ENCODE measurements around the gene OR6F1. TPM values are rescaled to one million over a fixed set of nuclear protein-coding genes. Genes with fewer than 3 reads are reported as not detected.

OR6F1 gene
- total RNA-seq, 4 donors from 2014 or later = not detected

DNA sequence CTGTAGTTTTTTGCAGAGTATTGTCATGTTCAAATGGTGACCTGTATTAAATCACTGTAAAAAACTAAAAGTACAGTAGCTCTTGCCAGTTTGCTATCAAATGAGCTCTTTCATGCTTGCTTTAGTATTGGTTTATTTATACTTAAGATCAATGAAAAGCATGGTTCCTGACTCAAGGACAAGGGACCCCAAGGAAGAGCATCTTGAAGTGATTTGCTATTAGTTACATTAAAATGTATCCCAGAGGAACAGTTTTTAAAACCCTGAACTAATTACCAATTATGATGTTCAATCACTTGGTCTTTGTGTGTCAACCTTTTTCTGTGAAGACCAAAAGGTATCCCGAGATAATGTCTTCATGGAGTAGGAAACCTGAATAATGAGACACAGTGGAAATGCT is 36.8 kb downstream of the OR6F1 start, which contains the start of gene OR13G1:
OR13G1 (minus strand) TSS at position 101 of the 400 bp plus-strand sequence. CDS start 6,698 bp downstream, outside the sequence.
- TF ChIP-seq EP300 (IDR thresholded peaks at IDR 0.05) (no peak), POLR2A (IDR thresholded peaks at IDR 0.05) (no peak)
- TF ChIP-seq, protein P1, sequence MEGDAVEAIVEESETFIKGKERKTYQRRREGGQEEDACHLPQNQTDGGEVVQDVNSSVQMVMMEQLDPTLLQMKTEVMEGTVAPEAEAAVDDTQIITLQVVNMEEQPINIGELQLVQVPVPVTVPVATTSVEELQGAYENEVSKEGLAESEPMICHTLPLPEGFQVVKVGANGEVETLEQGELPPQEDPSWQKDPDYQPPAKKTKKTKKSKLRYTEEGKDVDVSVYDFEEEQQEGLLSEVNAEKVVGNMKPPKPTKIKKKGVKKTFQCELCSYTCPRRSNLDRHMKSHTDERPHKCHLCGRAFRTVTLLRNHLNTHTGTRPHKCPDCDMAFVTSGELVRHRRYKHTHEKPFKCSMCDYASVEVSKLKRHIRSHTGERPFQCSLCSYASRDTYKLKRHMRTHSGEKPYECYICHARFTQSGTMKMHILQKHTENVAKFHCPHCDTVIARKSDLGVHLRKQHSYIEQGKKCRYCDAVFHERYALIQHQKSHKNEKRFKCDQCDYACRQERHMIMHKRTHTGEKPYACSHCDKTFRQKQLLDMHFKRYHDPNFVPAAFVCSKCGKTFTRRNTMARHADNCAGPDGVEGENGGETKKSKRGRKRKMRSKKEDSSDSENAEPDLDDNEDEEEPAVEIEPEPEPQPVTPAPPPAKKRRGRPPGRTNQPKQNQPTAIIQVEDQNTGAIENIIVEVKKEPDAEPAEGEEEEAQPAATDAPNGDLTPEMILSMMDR (IDR thresholded peaks at IDR 0.05) = no peak
- Histone ChIP-seq H3K36me3 (no peaks in the 10 kb centered on the region), H3K4me3 (no peak within 1 kb of the TSS), H3K4me1 (no peaks in the 10 kb centered on the region), H3K27ac (no peak within 1 kb of the TSS), H3K9me3 (no peaks in the 10 kb centered on the region), H3K27me3 (no peaks in the 10 kb centered on the region)
- DNase-seq (ENCODE audit: low spot score in 2 of 2) = no peak
- WGBS, 2 donors = 63 to 66% methylated on average over 1 of the region's 1 CpG

DNA sequence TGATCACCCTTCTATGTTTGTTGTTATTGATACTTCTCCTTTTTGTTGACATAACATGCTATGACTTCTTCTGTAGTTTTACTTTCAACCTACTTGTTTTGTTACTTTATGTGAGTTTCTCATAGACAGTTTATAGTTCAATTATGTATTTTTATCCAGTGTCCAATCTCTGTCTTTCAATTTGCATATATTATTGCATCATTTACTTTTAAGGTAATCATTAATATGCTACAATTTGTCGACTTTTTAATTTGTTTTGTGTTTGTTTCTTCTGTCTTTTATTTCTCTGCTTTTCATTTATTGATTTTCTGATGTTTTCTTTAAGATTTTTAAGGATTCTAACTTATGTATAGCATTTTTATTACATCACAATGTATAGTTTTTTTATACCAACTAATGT is 47.2 kb downstream of the OR6F1 start:
- WGBS, 2 donors = 53 to 69% methylated on average over 1 of the region's 1 CpG
- H3K27me3 ChIP-seq = no peaks in the 10 kb centered on the region
- no peak overlapping the region for H3K4me3 ChIP-seq
- peaks cover 0 to 5% (median 0%) of the 10 kb centered on the region in 4 donors for H3K9me3 ChIP-seq
- no peak overlapping the region for H3K27ac ChIP-seq
- H3K36me3 ChIP-seq = no peaks in the 10 kb centered on the region
- no peak for TF ChIP-seq EP300 (IDR thresholded peaks at IDR 0.05)
- TF ChIP-seq, protein P1 (IDR thresholded peaks at IDR 0.05) = no peak
- no peak for TF ChIP-seq POLR2A (IDR thresholded peaks at IDR 0.05)
- H3K4me1 ChIP-seq = no peaks in the 10 kb centered on the region
- DNase-seq (ENCODE audit: low spot score in 2 of 2) = no peak

Other genes with a start within 250 kb of the OR6F1 start
- gene OR2C3, start 180.2 kb downstream of the OR6F1 start, total RNA-seq = under 1 TPM in 1 of 4 donors, not detected in 3; 0.21 TPM
- 1 to 10 TPM in 1 of 4 donors, under 1 TPM in 1, not detected in 2; 0.42 to 9.0 TPM for gene GCSAML, start 167.5 kb downstream of the OR6F1 start, total RNA-seq
- gene OR2G2, start 128.3 kb downstream of the OR6F1 start, total RNA-seq = not detected
- not detected for gene OR2G3, start 111.1 kb downstream of the OR6F1 start, total RNA-seq
- not detected for gene OR13G1, start 36.9 kb downstream of the OR6F1 start, total RNA-seq
- gene OR14K1, start 22.0 kb upstream of the OR6F1 start, total RNA-seq = not detected
- gene OR14A2, start 31.5 kb upstream of the OR6F1 start, total RNA-seq = not detected
- not detected for gene OR1C1, start 43.9 kb upstream of the OR6F1 start, total RNA-seq
- not detected for gene OR14A16, start 107.5 kb upstream of the OR6F1 start, total RNA-seq
- gene OR11L1, start 125.2 kb upstream of the OR6F1 start, total RNA-seq = not detected
- 10 to 100 TPM in 1 of 4 donors, 1 to 10 TPM in 3; 3.9 to 17.4 (median 6.9) TPM for gene TRIM58, start 140.5 kb upstream of the OR6F1 start, total RNA-seq
- 1 to 10 TPM; 1.5 to 6.9 (median 2.3) TPM for gene OR2W3, start 178.9 kb upstream of the OR6F1 start, total RNA-seq
- gene OR2T8, start 203.6 kb upstream of the OR6F1 start, total RNA-seq = 1 to 10 TPM in 1 of 4 donors, not detected in 3; 1.0 TPM
- not detected for gene OR2AJ1, start 208.2 kb upstream of the OR6F1 start, total RNA-seq
- 1 to 10 TPM in 1 of 4 donors, under 1 TPM in 1, not detected in 2; 0.63 to 2.2 TPM for gene OR2L8, start 232.2 kb upstream of the OR6F1 start, total RNA-seq
- gene OR2AK2, start 248.6 kb upstream of the OR6F1 start, total RNA-seq = not detected

All from tibial nerve (tissue), 4 donors.